Pons (tissue), 1 donor: ENCODE data around the gene IPCEF1.
A peak's percentile ranks its signal among the peaks of the same experiment; 100 is the strongest.
"Not testable (repeated sequence)": the region's sequence is repeated elsewhere in the genome, so short reads cannot be mapped to it uniquely, and the experiment has no call there.

ENCODE experiments used
- DNase-seq: peaks from one replicate; pipeline ENCODE4 v3.0.0-alpha.2; 2016; ENCODE audit warnings: low spot score

The IPCEF1 gene

DNA sequence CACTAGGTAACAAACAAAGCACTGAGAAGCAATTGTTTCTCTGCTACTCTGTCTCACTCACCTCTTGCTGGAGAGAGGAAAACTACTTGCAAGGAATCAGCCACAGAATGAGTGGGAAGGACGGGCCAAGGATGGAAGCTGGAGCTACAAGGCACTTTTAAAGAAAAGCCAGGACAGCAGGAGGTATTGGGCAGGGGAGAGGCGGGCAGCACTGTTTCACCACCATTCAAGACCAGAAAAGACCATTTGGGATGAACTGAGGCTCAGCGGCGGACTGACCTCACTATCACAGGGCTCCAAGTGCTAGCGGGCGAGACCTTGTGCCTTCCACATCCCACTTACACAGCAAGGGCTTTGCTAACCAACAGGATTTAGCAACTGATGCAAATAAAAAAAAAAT is 137.4 kb downstream of the IPCEF1 start:
- DNase-seq, result no peak

DNA sequence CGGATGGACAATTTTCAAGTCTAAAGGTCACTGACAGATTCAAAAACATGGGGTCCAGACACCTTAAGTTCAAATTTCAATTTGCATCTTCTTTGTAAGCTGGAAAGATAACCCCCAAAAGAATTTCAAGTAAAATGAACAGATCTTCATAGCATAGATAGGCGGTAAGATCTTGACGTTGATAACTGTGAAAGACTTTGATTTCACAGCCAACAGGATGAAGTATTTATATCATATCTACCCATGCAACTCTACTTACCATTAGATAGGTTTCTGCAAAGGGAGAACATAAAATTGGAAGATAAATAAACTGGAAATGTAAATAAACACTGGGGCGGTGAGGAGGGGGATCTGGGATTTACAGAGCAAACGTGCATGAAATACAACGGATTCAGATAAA is 137.8 kb downstream of the IPCEF1 start:
- DNase-seq, result no peak

DNA sequence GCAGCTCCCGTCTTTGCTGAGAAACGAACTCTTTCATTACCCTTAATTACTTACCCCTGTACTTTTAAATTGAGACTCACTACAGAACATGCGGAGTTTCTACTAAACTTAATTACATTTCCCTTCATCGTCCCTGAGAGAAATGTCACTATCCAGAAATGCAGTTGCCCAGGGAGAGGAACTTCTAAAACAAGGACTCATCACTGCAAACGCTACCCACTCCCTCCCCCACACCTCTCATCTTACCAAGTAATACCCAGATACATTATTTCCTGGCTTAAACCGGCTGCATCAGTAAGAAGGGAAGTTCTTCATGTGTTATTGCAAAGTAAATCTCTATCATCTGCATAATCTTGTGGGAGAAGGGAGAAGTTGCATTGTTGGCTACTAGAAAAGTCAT is 138.3 kb downstream of the IPCEF1 start:
- no peak for DNase-seq

DNA sequence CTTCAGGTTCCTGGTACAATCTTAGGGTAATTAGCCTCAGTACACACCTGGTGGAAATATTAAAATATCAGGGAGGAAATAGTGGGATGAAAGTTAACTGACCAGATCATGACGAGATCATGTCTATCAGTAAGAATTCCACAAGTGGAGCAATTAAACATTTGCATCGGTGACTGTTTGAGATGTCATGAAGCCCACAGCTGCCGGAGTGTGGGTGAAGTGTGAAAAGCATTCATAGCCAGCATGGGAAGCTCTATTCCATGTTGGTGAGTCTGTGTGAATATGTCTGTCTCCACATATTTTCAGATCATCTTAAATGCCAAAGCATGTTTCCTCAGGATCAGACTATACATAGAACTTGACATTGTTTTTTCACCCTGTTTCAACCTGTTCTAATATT is 142.8 kb downstream of the IPCEF1 start:
- no peak for DNase-seq

DNA sequence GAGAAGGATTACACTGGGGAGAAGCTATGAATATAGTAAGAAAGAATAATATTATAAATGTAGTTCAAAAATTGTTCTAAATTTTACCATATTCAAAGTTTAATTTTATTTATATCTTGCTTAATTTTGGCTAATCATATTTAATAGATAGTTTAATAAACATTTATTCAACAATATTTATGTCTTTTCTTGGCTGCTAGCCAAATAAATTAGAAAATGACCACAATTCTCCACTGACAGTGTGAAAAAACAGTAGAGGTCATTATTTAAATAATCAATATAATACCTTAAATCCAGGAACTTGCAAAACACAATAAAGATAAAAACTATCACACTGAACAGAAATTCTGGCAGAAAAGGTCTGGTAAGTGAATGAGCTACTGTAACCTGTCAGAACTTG is 145.9 kb downstream of the IPCEF1 start:
- no peak for DNase-seq

DNA sequence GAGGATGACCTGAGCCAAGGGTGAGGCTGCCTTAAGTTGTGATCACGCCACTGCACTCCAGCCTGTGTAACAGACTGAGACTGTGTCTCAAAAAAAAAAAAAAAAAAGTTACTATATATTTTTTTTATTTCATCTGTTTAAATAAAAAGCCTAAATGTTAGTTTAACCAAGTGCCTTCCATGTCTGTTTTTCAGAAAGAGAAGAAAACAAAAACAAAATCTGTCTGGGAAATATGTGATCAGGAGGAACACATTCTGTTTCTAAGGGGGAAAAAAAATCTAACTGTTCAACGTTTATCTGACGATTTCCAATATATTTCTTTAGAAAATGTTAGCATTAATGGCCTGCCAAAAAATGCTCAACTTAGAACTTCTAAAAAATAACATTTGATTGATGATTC is 147.0 kb downstream of the IPCEF1 start:
- DNase-seq, result no peak

DNA sequence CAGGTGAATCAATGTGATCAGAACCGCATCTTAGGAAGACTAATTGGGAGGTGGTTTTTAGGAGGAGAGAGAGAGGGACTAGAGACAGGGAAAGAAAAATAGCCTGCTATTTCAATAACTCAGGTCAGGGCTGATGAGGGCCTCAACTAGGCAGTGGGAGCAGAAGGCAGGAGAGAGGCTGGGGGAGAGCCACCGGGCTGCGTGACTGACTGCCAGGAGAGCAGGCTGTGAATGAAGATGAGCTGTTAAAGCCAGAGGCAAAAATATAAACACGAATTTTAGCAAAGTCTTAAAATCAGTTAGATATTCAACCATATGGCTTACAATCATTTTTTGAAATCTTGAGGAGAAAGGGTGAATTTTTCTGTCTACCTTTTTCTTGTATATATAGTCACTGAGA is 149.6 kb downstream of the IPCEF1 start:
- no peak for DNase-seq

DNA sequence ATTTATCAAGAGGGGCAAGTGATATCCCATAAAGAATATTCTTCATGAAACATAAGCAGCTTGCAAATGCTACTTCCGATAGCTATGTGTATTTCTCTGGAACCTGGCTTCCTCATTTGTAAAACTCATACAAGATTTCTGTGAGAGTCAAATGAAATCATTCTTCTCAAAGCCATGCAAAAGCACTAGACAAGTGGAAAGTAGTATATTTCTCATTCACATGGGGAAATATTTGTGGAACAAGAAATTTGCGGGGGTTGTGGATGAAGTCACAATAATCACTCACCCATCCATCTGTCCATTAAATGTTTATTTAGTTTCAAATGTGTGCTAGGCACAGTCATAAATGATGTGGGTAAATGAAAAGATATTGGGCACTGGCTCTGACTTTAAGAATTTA is 150.5 kb downstream of the IPCEF1 start:
- DNase-seq, result no peak

DNA sequence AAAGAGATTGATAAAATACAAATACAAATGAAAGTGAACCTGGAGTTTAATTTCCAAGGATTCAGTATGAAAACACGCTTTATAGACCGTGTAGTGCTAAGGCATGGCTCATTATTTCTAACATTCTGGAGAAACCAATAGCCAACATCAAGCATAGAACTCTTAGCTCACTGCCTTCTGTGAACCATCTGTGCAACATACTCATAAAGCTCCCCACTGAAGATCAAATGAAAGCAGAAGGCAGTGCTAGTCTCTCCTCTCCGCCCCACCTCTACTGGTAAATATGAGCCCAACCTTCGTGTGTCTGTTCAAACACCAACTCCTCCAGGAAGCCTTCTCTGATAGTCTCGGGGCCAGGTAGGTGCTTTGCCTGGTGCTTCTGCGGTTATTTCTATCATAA is 153.6 kb downstream of the IPCEF1 start:
- DNase-seq, result no peak

DNA sequence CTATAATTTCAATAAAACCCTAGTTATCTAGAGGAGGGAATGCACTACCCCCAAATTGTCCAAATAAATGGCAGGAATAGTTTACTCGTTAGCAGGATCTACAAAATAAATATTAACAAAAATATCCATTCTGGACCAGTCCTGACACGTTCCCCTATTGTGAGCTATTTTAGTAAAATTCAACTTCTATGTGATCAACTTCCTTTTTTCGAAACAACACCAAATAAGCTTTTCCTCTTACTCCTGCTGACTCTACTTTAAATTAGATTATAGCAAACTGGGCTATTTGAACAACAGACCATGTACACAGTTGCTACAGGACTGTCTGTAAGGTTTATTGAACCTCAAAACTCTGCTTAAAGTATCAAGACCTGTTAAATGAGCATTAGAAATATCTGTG is 154.3 kb downstream of the IPCEF1 start:
- peak; percentile 53 for DNase-seq

DNA sequence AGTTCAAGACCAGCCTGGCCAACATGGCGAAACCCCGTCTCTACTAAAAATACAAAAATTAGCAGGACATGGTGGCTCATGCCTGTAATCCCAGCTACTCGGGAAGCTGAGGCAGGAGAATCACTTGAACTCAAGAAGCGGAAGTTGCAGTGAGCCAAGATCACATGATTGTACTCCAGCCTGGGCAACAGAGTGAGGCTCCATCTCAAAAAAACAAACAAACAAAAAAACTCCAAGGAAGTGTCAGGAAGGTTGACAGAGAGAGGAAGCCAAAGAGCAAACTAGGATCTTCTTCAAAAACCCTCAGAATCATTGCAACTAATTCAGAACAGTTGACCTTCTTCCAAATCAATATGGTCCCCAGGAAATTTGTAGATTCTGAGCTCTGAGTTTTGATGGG is 154.9 kb downstream of the IPCEF1 start:
- not testable (repeated sequence) for DNase-seq

DNA sequence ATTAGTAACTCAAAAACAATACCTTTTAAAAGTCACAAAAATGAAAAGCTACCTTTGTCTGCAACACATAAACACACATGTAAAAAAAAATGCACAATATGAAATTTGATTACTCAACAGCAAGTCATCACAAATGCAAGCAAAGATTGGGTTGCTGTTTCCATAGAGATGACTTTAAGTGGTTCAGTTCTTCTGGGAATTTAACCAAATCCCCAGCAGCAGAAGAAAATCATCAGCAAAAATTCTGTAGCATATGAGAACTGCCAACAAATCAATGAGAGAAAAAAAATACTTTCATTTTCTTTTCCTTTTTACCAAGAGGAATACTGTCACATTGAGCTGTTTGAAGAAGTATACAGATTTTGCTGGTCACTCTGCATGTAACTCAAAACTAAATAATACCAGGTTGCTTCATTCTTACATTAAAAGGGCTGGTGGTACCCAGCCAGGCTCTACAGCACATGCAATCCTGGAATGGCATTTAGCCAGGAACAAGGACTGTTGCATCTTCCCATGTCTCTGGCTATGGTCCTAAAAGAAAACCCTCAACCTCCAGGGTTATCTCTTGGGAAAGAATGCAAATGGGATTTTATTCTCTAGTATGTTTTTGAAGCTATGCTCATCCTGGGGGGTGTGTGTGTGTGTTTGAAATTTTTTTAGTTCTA is 159.3 kb downstream of the IPCEF1 start:
- no peak for DNase-seq

DNA sequence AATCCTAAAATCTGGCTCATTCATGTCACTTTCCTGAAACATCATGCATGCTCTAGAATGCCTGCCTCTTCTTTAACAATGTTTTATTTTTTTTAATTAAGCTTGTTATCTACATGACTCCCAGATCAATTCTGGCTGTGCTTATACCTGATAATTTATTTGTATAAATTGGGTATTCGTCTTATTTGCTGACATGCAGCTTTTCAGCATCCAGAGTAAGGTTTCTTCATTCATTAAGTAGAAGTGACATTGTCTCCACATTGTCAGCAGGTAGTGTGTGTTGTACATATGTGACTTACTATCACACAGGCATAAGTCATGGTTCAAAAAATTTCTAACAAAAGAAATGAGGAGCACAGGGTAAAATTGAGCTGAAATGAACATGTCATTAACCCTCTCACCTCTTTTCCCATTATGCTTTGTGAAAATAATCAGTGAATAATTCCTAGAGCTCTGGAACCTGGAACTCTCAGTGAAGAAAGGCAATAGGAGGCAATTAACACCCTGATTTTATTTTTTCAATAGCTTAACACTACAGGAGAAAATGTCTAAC is 160.2 kb downstream of the IPCEF1 start:
- DNase-seq, result no peak

DNA sequence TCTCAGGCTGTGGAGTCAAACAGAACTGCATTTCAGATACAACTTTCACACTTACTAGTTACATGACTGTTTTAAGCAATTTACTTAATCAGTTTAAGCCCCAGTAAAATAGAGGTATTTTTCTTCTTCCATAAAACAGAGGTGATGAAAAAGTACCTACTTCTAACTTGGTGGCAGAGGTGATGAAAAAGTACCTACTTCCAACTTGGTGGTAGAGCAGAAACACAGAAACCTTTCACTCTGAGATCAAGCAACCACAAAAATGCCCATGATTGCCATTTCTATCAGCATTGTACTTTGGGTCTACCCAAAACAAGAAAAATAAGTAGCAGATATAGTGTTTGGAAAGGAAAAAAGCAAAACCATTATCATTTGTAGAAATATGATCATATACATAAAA is 168.9 kb downstream of the IPCEF1 start:
- DNase-seq, result no peak

DNA sequence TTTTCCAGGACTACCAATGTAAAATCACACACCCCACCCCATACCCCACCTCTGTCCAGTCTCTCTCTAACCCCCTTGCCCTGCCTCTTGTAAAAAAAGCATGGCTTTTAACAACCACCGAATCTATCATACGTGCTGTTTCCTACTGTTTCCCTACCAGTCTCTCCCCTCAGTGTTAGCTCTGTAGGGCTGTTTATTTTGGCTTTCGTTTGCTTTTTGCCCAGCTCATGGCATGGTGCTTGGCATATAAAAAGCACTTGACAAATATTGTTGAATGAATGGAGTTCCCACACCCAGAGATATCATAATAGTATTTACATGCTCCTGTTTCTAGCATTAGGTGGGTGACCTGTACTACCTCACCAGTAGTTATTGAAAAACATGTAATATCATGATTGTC is 169.4 kb downstream of the IPCEF1 start:
- DNase-seq, result no peak

DNA sequence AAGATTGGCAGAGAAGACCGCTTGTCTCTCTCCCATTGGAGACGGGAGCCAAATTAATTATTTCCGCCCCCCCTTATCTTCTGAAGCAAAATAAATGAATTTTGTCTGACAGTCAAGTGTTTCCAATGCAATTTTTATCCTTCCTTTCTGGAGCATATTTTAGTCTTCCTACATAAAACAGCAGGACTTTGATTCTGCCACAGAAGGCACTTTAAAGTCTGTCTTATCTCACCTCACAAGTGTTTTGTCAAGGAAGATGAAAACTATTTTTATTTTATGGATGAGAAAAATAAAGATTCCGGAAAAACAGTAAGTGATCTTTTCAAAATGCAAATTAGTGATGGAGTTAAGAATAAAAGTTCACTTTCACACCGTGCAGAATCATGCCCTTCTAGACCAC is 177.2 kb downstream of the IPCEF1 start:
- DNase-seq, result no peak

DNA sequence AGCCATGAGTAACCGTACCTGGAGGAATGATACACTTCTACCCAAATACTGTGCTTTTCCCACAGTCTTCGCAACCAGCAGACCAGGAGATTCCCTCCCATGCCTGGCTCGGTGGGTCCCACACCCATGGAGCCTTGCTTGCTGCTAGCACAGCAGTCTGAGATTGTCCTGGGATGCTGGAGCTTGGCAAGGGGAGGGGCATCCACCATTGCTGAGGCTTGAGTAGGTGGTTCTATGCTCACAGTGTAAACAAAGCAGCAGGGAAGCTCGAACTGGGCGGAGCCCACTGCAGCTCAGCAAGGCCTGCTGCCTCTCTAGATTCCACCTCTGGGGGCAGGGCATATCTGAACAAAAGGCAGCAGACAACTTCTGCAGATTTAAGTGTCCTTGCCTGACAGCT is 184.2 kb downstream of the IPCEF1 start:
- not testable (repeated sequence) for DNase-seq

DNA sequence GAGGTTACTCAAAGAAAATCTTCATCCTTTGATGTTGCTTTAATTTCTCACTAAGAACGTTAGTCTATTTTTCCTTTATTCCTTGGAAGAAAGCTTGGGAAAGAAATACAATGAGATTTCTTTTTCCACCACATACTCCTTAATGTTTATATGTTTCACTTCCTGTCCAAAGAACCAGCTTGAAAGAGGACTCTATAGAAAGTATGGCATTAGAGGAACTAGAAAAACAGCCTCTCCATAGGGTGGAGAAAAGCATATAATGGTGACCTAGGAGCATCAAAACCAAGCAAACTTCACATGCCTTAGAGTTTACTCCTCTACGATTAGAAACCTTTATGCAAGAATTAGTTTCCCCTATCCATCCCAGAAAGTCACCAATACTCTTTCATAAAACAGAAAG is 186.5 kb downstream of the IPCEF1 start:
- no peak for DNase-seq

DNA sequence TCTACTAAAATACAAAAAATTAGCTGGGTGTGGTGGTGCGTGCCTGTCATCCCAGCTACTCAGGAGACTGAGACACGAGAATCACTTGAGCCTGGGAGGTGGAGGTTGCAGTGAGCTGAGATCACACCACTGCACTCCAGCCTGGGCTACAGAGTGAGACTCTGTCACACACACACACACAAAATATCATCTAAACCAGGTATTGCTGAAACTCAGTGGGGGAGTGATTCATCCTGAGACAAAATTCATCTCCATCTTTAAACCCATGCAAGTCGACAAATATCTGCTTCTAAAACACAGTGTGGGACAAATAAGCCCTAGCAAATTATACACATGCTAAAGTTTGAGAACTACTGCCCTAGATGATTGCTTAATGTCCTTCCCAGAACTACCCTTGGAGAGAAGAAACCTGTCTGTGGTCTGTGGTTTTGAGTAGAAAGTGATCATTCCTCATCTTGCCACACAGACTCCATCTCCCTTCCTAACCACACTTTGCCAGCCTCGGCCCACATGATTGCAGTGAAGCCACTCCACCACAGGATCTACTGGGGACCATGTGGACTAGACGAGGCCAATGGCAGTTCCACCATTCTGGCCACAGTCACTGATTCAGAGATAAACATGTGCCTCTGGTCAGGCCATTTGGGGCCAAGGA is 187.3 kb downstream of the IPCEF1 start:
- DNase-seq, result peak; percentile 61

DNA sequence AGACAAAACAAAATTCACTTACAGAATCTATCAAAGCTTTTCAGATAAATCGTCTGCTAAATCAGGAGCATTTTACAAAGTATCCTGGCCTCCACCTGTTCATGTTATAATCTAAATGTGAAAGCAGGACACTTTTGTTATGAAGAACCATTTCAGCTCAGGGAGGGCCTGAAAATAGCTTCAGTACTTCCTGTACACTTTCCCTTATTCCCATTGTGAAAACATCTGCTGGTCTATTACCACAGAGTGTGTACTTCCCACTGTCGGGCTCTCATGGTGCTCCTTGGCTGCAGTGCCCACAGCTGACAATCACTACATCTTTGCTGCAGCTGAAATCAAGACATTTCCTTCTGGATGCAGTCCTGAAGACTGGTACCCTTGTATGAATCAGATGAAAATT is 189.5 kb downstream of the IPCEF1 start:
- DNase-seq, result peak; percentile 56

DNA sequence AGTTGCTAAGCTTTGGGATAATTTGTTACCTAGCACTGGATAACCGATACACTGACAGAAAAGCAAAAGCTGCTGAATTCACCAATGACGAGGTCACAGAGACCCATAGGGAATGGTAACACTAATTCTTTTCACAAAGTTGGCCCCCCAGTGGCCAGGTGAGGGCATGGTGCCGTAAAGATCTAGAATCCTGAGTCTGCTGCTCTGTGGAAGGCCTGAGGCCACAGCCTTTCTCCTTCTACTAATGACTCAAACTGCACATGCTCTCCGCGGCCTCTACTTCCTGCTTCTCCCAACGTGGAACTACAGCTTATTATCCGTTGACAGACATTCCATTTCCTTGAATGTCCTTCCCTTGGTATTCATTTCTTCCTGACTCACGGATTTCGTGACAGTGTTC is 190.5 kb downstream of the IPCEF1 start:
- DNase-seq, result no peak

DNA sequence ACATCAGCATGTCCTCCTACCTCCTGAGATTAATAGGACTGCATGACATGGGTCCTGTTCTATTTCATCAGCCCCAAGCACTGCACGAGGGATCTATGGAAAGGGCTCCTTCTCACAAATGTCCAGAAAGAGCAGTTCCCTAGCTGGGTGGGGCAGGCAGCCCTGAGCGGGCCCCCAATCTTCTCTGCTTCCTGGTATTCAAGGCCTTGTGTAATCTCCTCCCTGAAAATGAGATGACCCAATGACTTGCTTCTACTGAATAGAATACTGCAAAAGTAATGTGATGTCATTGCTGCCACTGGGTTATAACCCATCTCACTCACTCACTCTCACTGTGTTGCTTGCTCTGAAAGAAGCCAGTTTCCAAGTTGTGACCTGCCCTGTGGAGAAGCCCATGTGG is 191.1 kb downstream of the IPCEF1 start:
- no peak for DNase-seq

DNA sequence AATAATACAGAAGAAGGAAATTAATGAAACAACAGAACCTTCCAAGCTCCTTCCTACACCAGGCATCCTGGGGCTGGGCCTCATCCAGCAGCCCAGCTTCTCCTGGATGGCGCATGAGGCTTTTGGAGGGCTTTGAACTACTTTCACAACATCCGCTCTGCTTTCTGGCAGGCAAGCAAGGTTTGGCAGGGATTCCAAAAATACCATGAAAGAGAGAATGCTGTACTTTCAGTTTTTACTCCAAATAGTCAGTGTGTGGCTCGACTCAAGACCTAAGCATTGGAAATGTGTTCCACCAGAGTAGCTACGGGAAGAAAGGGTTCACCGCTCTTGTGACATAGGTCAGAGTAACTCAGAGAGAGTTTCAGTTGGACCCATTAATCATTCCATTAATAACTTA is 192.2 kb downstream of the IPCEF1 start:
- DNase-seq, result peak; percentile 84

DNA sequence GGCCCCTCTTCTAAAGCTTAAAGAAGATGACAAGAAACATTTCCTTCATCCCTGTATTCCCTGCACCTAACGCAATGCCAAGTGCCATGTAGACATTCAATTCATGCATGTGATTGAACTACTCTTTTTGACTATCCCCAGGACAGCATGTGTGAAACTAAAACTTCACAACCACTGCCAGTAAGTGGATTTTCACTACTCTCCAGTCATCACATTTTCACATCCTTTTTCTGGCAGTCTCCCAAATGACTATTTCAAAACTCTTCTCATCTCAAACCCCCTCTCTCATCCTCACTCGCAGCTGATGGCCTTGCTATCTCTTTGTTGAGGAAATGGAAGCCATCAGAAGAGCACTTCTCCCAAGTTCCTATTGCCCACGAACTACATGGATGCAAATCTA is 194.9 kb downstream of the IPCEF1 start:
- no peak for DNase-seq
